Skin of body (tissue), 2 donors: ENCODE data around the gene P2RX1. TPM values are rescaled to one million over a fixed set of nuclear protein-coding genes. Genes with fewer than 3 reads are reported as not detected.

Source experiments
- DNase-seq: peaks from one replicate; lab custom pipeline; 2025; lab: John Stamatoyannopoulos, UW
- total RNA-seq: library from RNA; depleted of rRNA; stranded (reverse); fragments of >200 nt; gene quantifications from one replicate; pipeline ENCODE4 v1.2.3, GENCODE V29; 2014

The P2RX1 gene
- total RNA-seq, result 2.6 TPM

GRCh38 chr17:3915995-3916696 is at the start of gene P2RX1:
P2RX1 (minus strand) TSS chr17:3916465; CDS start chr17:3916225, 240 bp downstream.
- DNase-seq, result no peak

GRCh38 chr17:3965118-3965800 is 49.0 kb upstream of the P2RX1 start:
- peak; percentile 13 for DNase-seq

GRCh38 chr17:3964203-3965117 is 48.2 kb upstream of the P2RX1 start, which contains the start of gene ATP2A3:
ATP2A3 (minus strand) TSS chr17:3964437; CDS start chr17:3964291, 146 bp downstream.
- no peak for DNase-seq

GRCh38 chr17:3963237-3964201 is 47.3 kb upstream of the P2RX1 start:
- no peak for DNase-seq

- DNase-seq, result no peak
These were observed 46.6 kb upstream of the P2RX1 start for GRCh38 chr17:3962965-3963236.

GRCh38 chr17:3962217-3962964 is 46.1 kb upstream of the P2RX1 start:
- DNase-seq, result no peak

- no peak for DNase-seq
These were observed 45.3 kb upstream of the P2RX1 start for GRCh38 chr17:3961564-3962047.

- no peak for DNase-seq
These were observed 44.5 kb upstream of the P2RX1 start for GRCh38 chr17:3960764-3961163.

GRCh38 chr17:3959921-3960601 is 43.8 kb upstream of the P2RX1 start:
- no peak for DNase-seq

- DNase-seq, result no peak
These were observed 43.1 kb upstream of the P2RX1 start for GRCh38 chr17:3959295-3959899.

GRCh38 chr17:3957735-3958599 is 41.7 kb upstream of the P2RX1 start:
- no peak for DNase-seq

GRCh38 chr17:3956983-3957382 is 40.7 kb upstream of the P2RX1 start:
- no peak for DNase-seq

- DNase-seq, result no peak
These were observed 40.2 kb upstream of the P2RX1 start for GRCh38 chr17:3956327-3956957.

GRCh38 chr17:3955673-3955988 is 39.4 kb upstream of the P2RX1 start:
- no peak for DNase-seq

GRCh38 chr17:3954976-3955672 is 38.9 kb upstream of the P2RX1 start:
- no peak for DNase-seq

- no peak for DNase-seq
These were observed 37.8 kb upstream of the P2RX1 start for GRCh38 chr17:3954086-3954485.

- DNase-seq, result no peak
These were observed 37.3 kb upstream of the P2RX1 start for GRCh38 chr17:3953542-3953941.
